Right lobe of liver (tissue), 4 donors: Measurements from ENCODE around the gene ZNF467.

Experiments
- POLR2A ChIP-seq: fragments of 450-650 bp; IDR thresholded peaks from one replicate; pipeline ENCODE4 v1.6.1; 2017; ENCODE audit warnings: antibody characterized with exemption, mild to moderate bottlenecking
- TF ChIP-seq, protein P1 (sequence below), 4 donors: fragments of 200-600 bp in 3 of 4; fragments of 450-650 bp in 1 of 4; IDR thresholded peaks; one replicate each; pipeline versions ENCODE4 v1.5.1 to v1.8.0; 2016 to 2022; ENCODE audit warnings: antibody characterized with exemption in 4 of 4, mild to moderate bottlenecking in 2 of 4
- donor health status: DM: no; HTN: no; CAD: no.
- donor health status: DM: no; HTN: no; CAD: no.
- donor health status: DM: no; HTN: yes; CAD: no.

DNA sequence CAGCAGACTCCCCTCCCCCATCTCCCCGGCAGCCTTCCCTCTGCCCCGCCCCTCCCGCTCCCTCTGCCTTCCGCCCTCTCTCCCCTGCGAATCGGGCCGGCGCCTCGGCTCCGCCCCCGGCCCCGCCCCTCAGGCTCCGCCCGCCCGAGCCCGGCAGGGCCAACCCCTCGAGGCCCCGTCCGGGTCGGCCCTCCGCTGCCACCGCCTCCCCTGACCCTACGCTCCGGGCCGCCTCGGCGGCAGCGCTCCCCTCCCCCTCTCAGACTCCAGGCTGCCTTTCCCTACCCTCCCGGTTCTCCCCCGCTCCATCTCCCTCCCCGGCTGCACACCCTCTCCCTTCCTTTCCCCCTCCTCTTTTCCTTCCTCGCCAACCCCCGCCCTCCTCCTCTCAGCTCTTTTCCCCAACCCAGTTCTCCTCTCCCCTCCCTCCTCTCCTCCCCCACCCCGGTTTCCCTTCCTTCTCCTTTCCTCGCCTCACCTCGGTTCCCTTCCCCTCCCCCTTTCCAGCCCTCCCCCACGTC, 1.6 kb downstream of the ZNF467 start:
- TF ChIP-seq, protein P1, sequence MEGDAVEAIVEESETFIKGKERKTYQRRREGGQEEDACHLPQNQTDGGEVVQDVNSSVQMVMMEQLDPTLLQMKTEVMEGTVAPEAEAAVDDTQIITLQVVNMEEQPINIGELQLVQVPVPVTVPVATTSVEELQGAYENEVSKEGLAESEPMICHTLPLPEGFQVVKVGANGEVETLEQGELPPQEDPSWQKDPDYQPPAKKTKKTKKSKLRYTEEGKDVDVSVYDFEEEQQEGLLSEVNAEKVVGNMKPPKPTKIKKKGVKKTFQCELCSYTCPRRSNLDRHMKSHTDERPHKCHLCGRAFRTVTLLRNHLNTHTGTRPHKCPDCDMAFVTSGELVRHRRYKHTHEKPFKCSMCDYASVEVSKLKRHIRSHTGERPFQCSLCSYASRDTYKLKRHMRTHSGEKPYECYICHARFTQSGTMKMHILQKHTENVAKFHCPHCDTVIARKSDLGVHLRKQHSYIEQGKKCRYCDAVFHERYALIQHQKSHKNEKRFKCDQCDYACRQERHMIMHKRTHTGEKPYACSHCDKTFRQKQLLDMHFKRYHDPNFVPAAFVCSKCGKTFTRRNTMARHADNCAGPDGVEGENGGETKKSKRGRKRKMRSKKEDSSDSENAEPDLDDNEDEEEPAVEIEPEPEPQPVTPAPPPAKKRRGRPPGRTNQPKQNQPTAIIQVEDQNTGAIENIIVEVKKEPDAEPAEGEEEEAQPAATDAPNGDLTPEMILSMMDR (IDR thresholded peaks at IDR 0.05), result no peak
- TF ChIP-seq POLR2A, result no peak
